ENCODE data around the gene GRB7. TPM values are rescaled to one million over a fixed set of nuclear protein-coding genes. Genes with fewer than 3 reads are reported as not detected.

Gene GRB7
- total RNA-seq, 6 experiments from 2014 or later = not detected

DNA sequence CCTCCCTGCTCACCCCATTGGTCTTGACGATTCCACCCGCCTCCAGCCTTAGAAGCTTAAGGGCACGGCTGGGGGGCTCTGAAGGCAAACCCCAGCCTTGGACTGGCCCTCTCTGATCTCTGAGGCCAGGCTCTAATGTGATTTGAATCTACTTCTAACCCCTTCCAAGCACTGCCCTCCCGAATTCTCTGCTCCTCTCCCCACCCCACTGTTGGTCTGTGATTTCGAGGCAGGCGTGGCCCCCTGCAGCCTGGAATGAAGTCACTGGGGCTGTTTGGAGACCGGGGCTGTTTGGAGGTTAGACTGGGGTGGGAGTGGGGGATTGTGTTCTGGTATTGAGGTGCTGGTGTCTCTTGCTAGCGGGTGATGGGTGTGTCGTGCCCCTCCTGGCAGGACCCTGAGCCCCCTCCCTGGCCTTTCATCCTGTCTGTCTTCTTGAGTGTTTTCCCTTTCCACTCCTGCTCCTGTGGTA is 2.2 kb downstream of the GRB7 start:
- Mint-ChIP-seq H3K4me3 (peak overlapping the region; percentile 41), H3K27me3 (ENCODE audit: insufficient read depth) (peaks cover 15% of the 10 kb centered on the region)

DNA sequence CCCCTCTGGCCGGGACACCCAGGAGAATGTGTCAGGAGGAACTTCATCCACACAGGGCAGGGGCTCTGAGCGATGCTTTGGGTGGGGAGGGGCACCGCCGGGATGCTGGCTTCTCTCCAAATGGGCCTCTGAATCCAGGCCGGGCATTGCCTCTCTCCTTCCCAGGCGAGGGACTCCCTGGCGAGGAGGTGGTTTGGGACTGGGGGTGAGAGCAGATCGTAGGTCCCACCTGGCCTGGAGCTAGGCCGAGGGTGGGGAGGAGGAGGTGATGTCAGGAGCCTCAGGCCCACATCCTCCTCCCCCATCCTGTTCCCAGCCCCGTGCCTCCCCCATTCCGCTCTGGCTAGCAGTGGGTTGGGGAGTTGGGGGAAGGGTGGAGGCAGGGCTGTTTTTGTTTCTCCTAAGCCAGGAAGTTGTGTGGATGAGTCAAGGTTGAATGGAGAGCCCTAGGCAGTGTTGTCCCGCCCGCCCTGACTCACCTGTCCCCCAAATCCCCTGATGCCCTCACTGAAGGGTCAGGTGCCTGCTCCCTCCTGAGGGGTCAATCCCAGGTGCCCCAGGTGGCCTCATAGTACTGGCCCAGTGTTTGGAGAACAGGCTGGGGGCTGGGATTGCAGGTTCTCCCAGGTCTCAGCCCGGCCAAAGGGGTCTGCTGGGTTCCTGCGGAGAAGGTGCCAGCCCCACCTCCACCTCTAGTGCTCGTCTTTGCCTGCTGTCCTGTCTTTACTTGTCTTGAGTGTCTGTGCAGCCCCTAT is 2.8 kb downstream of the GRB7 start:
- Mint-ChIP-seq H3K27ac (peak overlapping the region; percentile 29), H3K36me3 (ENCODE audit: low read depth) (no peaks in the 10 kb centered on the region), H3K4me1 (ENCODE audit: low read depth) (peaks cover 37% of the 10 kb centered on the region), H3K4me3 (peak overlapping the region; percentile 41; the same call in 1 of the 2 replicates), H3K9me3 (no peaks in the 10 kb centered on the region), H3K27me3 (ENCODE audit: insufficient read depth) (peaks cover 14% of the 10 kb centered on the region)
- peak; percentile 35 for DNase-seq
- TF ChIP-seq, protein P1, sequence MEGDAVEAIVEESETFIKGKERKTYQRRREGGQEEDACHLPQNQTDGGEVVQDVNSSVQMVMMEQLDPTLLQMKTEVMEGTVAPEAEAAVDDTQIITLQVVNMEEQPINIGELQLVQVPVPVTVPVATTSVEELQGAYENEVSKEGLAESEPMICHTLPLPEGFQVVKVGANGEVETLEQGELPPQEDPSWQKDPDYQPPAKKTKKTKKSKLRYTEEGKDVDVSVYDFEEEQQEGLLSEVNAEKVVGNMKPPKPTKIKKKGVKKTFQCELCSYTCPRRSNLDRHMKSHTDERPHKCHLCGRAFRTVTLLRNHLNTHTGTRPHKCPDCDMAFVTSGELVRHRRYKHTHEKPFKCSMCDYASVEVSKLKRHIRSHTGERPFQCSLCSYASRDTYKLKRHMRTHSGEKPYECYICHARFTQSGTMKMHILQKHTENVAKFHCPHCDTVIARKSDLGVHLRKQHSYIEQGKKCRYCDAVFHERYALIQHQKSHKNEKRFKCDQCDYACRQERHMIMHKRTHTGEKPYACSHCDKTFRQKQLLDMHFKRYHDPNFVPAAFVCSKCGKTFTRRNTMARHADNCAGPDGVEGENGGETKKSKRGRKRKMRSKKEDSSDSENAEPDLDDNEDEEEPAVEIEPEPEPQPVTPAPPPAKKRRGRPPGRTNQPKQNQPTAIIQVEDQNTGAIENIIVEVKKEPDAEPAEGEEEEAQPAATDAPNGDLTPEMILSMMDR (IDR thresholded peaks at IDR 0.05) = no peak

More for the DNA sequence above, 2.2 kb downstream of the GRB7 start:
- Mint-ChIP-seq H3K27ac (peak overlapping the region; percentile 29; the same call in 1 of the 2 replicates), H3K4me1 (ENCODE audit: low read depth) (peaks cover 37% of the 10 kb centered on the region), H3K9me3 (no peaks in the 10 kb centered on the region), H3K36me3 (ENCODE audit: low read depth) (no peaks in the 10 kb centered on the region)
- DNase-seq = no peak
- TF ChIP-seq, protein P1 (IDR thresholded peaks at IDR 0.05) = no peak

DNA sequence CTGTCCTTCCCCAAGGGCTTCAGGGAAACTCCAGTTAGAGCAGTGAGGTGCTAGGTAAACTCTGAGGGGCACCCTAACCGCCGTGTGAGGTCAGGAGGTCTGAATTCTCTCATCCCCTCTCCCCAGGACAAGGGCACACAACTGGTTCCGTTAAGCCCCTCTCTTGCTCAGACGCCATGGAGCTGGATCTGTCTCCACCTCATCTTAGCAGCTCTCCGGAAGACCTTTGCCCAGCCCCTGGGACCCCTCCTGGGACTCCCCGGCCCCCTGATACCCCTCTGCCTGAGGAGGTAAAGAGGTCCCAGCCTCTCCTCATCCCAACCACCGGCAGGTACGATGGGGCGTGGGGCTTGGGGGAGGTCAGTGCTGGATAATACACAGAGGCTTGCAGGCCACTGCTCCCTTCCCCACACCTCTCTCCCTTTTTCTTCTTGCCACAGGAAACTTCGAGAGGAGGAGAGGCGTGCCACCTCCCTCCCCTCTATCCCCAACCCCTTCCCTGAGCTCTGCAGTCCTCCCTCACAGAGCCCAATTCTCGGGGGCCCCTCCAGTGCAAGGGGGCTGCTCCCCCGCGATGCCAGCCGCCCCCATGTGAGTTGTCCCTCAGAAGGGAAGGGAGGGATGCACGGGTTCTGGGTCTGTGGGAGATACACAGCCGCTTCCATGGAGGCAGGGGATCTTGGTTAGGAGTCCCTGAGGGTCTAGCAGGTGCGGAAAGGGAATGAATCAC is 4.6 kb downstream of the GRB7 start:
- Mint-ChIP-seq H3K36me3 (ENCODE audit: low read depth) (no peaks in the 10 kb centered on the region), H3K4me3 (no peak overlapping the region), H3K9me3 (no peaks in the 10 kb centered on the region), H3K4me1 (ENCODE audit: low read depth) (peaks cover 30% of the 10 kb centered on the region), H3K27me3 (ENCODE audit: insufficient read depth) (peaks cover 15% of the 10 kb centered on the region), H3K27ac (no peak overlapping the region)
- DNase-seq = no peak
- TF ChIP-seq, protein P1 (IDR thresholded peaks at IDR 0.05) = no peak

DNA sequence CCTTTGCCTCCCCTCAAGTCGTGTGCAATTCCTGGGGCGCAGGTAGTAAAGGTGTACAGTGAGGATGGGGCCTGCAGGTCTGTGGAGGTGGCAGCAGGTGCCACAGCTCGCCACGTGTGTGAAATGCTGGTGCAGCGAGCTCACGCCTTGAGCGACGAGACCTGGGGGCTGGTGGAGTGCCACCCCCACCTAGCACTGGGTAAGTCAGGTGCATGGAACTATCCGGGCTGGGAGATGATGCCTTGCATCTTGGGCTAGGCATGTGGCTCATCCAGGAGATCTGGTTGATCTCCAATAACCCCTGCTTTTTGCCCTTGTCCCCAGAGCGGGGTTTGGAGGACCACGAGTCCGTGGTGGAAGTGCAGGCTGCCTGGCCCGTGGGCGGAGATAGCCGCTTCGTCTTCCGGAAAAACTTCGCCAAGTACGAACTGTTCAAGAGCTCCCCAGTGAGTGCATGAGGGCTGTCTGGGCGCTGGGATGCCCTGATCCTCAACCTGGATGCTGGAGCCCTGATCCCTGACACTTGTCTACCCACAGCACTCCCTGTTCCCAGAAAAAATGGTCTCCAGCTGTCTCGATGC is 5.2 kb downstream of the GRB7 start:
- TF ChIP-seq, protein P1 (IDR thresholded peaks at IDR 0.05) = no peak
- Mint-ChIP-seq H3K36me3 (ENCODE audit: low read depth) (no peaks in the 10 kb centered on the region), H3K27me3 (ENCODE audit: insufficient read depth) (peaks cover 18% of the 10 kb centered on the region), H3K9me3 (no peaks in the 10 kb centered on the region), H3K4me3 (no peak overlapping the region), H3K4me1 (ENCODE audit: low read depth) (peaks cover 30% of the 10 kb centered on the region), H3K27ac (no peak overlapping the region)
- no peak for DNase-seq

DNA sequence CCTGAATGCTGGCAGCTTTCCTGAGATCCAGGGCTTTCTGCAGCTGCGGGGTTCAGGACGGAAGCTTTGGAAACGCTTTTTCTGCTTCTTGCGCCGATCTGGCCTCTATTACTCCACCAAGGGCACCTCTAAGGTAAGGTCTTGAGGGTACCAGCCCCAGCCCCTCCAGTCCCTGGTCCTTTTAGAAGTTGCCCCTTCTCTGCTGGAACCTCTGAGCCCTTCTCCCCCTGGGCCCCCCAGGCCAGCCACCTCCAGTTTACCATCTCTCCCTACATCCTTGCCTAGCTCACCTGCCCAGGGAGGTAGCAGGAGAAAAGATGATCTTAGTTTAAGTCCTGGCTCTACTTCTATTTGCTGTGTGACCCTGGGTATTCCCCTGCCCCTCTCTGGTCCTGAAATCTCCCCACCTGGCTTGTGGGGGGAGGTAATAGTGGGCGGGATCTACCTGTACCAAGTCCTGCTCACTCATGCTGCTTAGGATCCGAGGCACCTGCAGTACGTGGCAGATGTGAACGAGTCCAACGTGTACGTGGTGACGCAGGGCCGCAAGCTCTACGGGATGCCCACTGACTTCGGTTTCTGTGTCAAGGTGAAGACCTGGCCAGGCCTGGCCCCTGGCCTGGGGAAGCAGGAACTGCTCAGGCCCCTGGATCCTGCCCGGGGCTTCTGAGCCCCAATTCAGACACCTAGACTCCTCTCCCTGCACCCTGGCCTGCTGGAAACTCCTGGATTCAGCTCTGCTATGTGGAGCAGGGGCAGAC is 6.5 kb downstream of the GRB7 start:
- H3K36me3 Mint-ChIP-seq (ENCODE audit: low read depth) = no peaks in the 10 kb centered on the region

More for the DNA sequence above, 6.5 kb downstream of the GRB7 start:
- H3K4me1 Mint-ChIP-seq (ENCODE audit: low read depth) = peaks cover 21% of the 10 kb centered on the region
- peaks cover 19% of the 10 kb centered on the region for H3K27me3 Mint-ChIP-seq (ENCODE audit: insufficient read depth)
- no peaks in the 10 kb centered on the region for H3K9me3 Mint-ChIP-seq
- DNase-seq = no peak
- no peak overlapping the region for H3K4me3 Mint-ChIP-seq
- H3K27ac Mint-ChIP-seq = no peak overlapping the region
- TF ChIP-seq, protein P1 (IDR thresholded peaks at IDR 0.05) = no peak
